Brain microvascular endothelial cell (primary cell): ENCODE measurements around the gene CYP46A1.

Source experiments
- DNase-seq: peaks from one replicate; pipeline ENCODE4 v3.0.0-alpha.2; 2020
- H3K27ac ChIP-seq: fragments of 250-450 bp; sonication (Bioruptor Pico); 2 replicates; pipeline ENCODE4 v1.5.1; 2020; ENCODE audit warnings: mild to moderate bottlenecking, moderate library complexity
- H3K27me3 ChIP-seq: fragments of 250-450 bp; sonication (Bioruptor Pico); replicated peaks from 2 replicates; pipeline ENCODE4 v1.5.1; 2020; ENCODE audit warnings: mild to moderate bottlenecking
- H3K36me3 ChIP-seq: fragments of 250-450 bp; sonication (Bioruptor Pico); replicated peaks from 2 replicates; pipeline ENCODE4 v1.5.1; 2020; ENCODE audit warnings: mild to moderate bottlenecking
- H3K4me3 ChIP-seq: 2 replicates; pipeline ENCODE4 v1.5.1; 2011; ENCODE audit warnings: low read depth, mild to moderate bottlenecking, control low read depth, low read length, moderate library complexity
- CTCF ChIP-seq: IDR thresholded peaks from 2 replicates; pipeline ENCODE4 v1.5.1; 2011; ENCODE audit warnings: low read depth, mild to moderate bottlenecking, moderate library complexity, low read length, control low read depth, inconsistent platforms; ENCODE audit errors: missing control alignments
- in situ Hi-C: cut with HindIII; loops from 2 replicates; pipeline ENCODE4 v1.10.0; 2017; ENCODE audit warnings: low sequenced_read_pairs, low pct_ligation_motif_present

The CYP46A1 gene

GRCh38 chr14:99676657-99677056 lies 7.4 kb upstream of the CYP46A1 start:
- no peak for TF ChIP-seq CTCF
- Histone ChIP-seq H3K27ac (no peak overlapping the region), H3K4me3 (no peak overlapping the region), H3K36me3 (no peaks in the 10 kb centered on the region), H3K27me3 (peaks cover 3% of the 10 kb centered on the region)
- no peak for DNase-seq
- in situ Hi-C loops = no loop called here

GRCh38 chr14:99677231-99678140 lies 6.6 kb upstream of the CYP46A1 start:
- peaks cover 3% of the 10 kb centered on the region for H3K27me3 ChIP-seq
- in situ Hi-C loops = no loop called here

GRCh38 chr14:99678198-99678597 lies 5.9 kb upstream of the CYP46A1 start:
- no peak for TF ChIP-seq CTCF
- H3K27ac ChIP-seq = no peak overlapping the region
- no peak for DNase-seq
- in situ Hi-C loops = no loop called here
- no peak overlapping the region for H3K4me3 ChIP-seq
- peaks cover 3% of the 10 kb centered on the region for H3K27me3 ChIP-seq
- no peaks in the 10 kb centered on the region for H3K36me3 ChIP-seq

More at GRCh38 chr14:99677231-99678140, 6.6 kb upstream of the CYP46A1 start:
- no peak for DNase-seq
- Histone ChIP-seq H3K36me3 (no peaks in the 10 kb centered on the region), H3K4me3 (no peak overlapping the region), H3K27ac (no peak overlapping the region)
- no peak for TF ChIP-seq CTCF

- H3K27me3 ChIP-seq = peaks cover 3% of the 10 kb centered on the region
- H3K4me3 ChIP-seq = no peak overlapping the region
- H3K27ac ChIP-seq = no peak overlapping the region
- DNase-seq = no peak
- no peak for TF ChIP-seq CTCF
- in situ Hi-C loops = no loop called here
- no peaks in the 10 kb centered on the region for H3K36me3 ChIP-seq
These were observed 5.0 kb upstream of the CYP46A1 start for GRCh38 chr14:99679111-99679510.

- H3K4me3 ChIP-seq = no peak overlapping the region
- H3K36me3 ChIP-seq = no peaks in the 10 kb centered on the region
- DNase-seq = no peak
- H3K27me3 ChIP-seq = peaks cover 3% of the 10 kb centered on the region
- TF ChIP-seq CTCF = no peak
- H3K27ac ChIP-seq = no peak overlapping the region
- in situ Hi-C loops = no loop called here
These were observed 4.6 kb upstream of the CYP46A1 start for GRCh38 chr14:99679543-99679942.
